GM12878 (cell line): ENCODE results near the gene PEAR1. TPM values are rescaled to one million over a fixed set of nuclear protein-coding genes. Genes with fewer than 3 reads are reported as not detected.

ENCODE experiments used
- ATAC-seq: fragments of 200-7000 bp; cut with Tn5 transposase; 3 replicates; pipeline ENCODE4 v1.9.1; 2020; ENCODE audit warnings: mild to moderate bottlenecking, moderate library complexity
- BruUV-seq: library from RNA; stranded (reverse); fragments of 400-500 nt; replicated peaks from 2 replicates; lab custom pipeline; 2021; lab: Mats Ljungman, UMichigan
- CTCF ChIA-PET: fragments of 300-600 bp; sonication (Branson Sonifier 250); formaldehyde crosslinking; extraction: SDS; loops from one replicate; lab custom pipeline; 2021; ENCODE audit warnings: inconsistent platforms; lab: Yijun Ruan, JAX
- POLR2A ChIA-PET: fragments of 350-600 bp; formaldehyde crosslinking; extraction: SDS; loops from one replicate; lab custom pipeline; 2021; ENCODE audit warnings: inconsistent platforms; lab: Charles Lee
- RAD21 ChIA-PET: fragments of 300-600 bp; sonication (Branson Sonifier 250); formaldehyde crosslinking; loops from one replicate; lab custom pipeline; 2023; ENCODE audit warnings: antibody characterized with exemption; ENCODE audit not compliant: unreplicated experiment; lab: Charles Lee
- SMC1A ChIA-PET: fragments of 300-600 bp; sonication (Branson Sonifier 250); formaldehyde crosslinking; loops from one replicate; lab custom pipeline; 2023; ENCODE audit not compliant: unreplicated experiment, uncharacterized antibody; lab: Charles Lee
- DNase-seq: peaks from one replicate; pipeline ENCODE4 v3.0.0-alpha.2; 2011; ENCODE audit warnings: low read depth, low spot score
- FAIRE-seq: peaks from 3 replicates; lab custom pipeline; 2011; peaks lifted over from hg19 to GRCh38; lab: Jason Lieb, UNC
- H2AFZ ChIP-seq: 2 replicates; pipeline ENCODE4 v1.6.0; 2011; ENCODE audit warnings: low read depth, low read length, control low read depth; ENCODE audit not compliant: control insufficient read depth
- H3K27ac ChIP-seq: 2 replicates; pipeline ENCODE4 v1.5.1; 2011; ENCODE audit warnings: control low read depth; ENCODE audit not compliant: control insufficient read depth, insufficient read depth
- H3K27me3 ChIP-seq, 2 experiments: replicated peaks in 1 of 2; 2 replicates each; pipeline versions ENCODE4 v1.6.0 to v1.6.1; 2011; ENCODE audit warnings: low read length in 1 of 2; ENCODE audit not compliant: control insufficient read depth in 2 of 2, insufficient read depth in 2 of 2
- H3K36me3 ChIP-seq, 2 experiments: 2 replicates each; pipeline ENCODE4 v1.5.1; 2011; ENCODE audit warnings: low read length in 1 of 2; ENCODE audit not compliant: control insufficient read depth in 2 of 2, insufficient read depth in 2 of 2
- H3K4me1 ChIP-seq: 2 replicates; pipeline ENCODE4 v1.6.1; 2011; ENCODE audit warnings: mild to moderate bottlenecking, low read length, moderate library complexity, mixed read lengths; ENCODE audit not compliant: control insufficient read depth, insufficient read depth
- H3K4me2 ChIP-seq: 2 replicates; pipeline ENCODE4 v1.6.0; 2011; ENCODE audit warnings: control low read depth; ENCODE audit not compliant: control insufficient read depth, insufficient read depth
- H3K4me3 ChIP-seq: fragments of 200-600 bp; sonication (generic); 2 replicates; pipeline ENCODE4 v1.5.1; 2016
- H3K79me2 ChIP-seq: 2 replicates; pipeline ENCODE4 v1.6.0; 2011; ENCODE audit warnings: low read length; ENCODE audit not compliant: control insufficient read depth, insufficient read depth
- H3K9ac ChIP-seq: 2 replicates; pipeline ENCODE4 v1.8.0; 2011; ENCODE audit warnings: low read length, control low read depth, mixed read lengths; ENCODE audit not compliant: control insufficient read depth, insufficient read depth
- H3K9me3 ChIP-seq: replicated peaks from 3 replicates; pipeline ENCODE4 v1.5.1; 2011; ENCODE audit warnings: mild to moderate bottlenecking, low read length; ENCODE audit not compliant: control insufficient read depth, insufficient read depth
- H4K20me1 ChIP-seq: 2 replicates; pipeline ENCODE4 v1.6.0; 2011; ENCODE audit not compliant: control insufficient read depth, insufficient read depth
- CHD2 ChIP-seq: IDR thresholded peaks from 2 replicates; pipeline ENCODE4 v1.6.1; 2011; ENCODE audit warnings: low read depth, low read length, improper control_type of control experiment, borderline replicate concordance
- CHD4 ChIP-seq: fragments of 200-600 bp; sonication (generic); IDR thresholded peaks from 2 replicates; pipeline ENCODE4 v1.6.1; 2016; ENCODE audit warnings: mild to moderate bottlenecking
- CREB1 ChIP-seq: IDR thresholded peaks from 2 replicates; pipeline ENCODE4 v1.6.1; 2012; ENCODE audit warnings: low read depth, mild to moderate bottlenecking, inconsistent platforms
- ESRRA ChIP-seq: IDR thresholded peaks from 2 replicates; pipeline ENCODE4 v1.6.1; 2012; ENCODE audit warnings: mild to moderate bottlenecking, low read length, improper control_type of control experiment
- FOXK2 ChIP-seq: fragments of 450-650 bp; IDR thresholded peaks from 2 replicates; pipeline ENCODE4 v1.6.1; 2017; ENCODE audit warnings: mild to moderate bottlenecking, moderate library complexity
- JUND ChIP-seq: IDR thresholded peaks from 2 replicates; pipeline ENCODE4 v1.6.1; 2012; ENCODE audit warnings: low read depth, mild to moderate bottlenecking, low read length, improper control_type of control experiment, moderate library complexity
- POLR2AphosphoS5 ChIP-seq: IDR thresholded peaks from 2 replicates; pipeline ENCODE4 v1.6.1; 2011; ENCODE audit warnings: mild to moderate bottlenecking, low read length, inconsistent platforms
- PRDM15 ChIP-seq: fragments of 450-650 bp; formaldehyde crosslinking; IDR thresholded peaks from 2 replicates; pipeline ENCODE4 v1.4.0; 2020; ENCODE audit warnings: mild to moderate bottlenecking, moderate library complexity
- RAD21 ChIP-seq: IDR thresholded peaks from 2 replicates; pipeline ENCODE4 v1.6.1; 2011; ENCODE audit warnings: mild to moderate bottlenecking, low read depth, low read length, moderate library complexity; ENCODE audit not compliant: insufficient read depth
- RELB ChIP-seq: fragments of 450-650 bp; IDR thresholded peaks from 2 replicates; pipeline ENCODE4 v1.6.1; 2017; ENCODE audit warnings: low read depth, mild to moderate bottlenecking, moderate library complexity
- SMAD5 ChIP-seq: IDR thresholded peaks from 2 replicates; pipeline ENCODE4 v1.6.1; 2016; ENCODE audit warnings: antibody characterized with exemption, low read depth
- SP1 ChIP-seq: IDR thresholded peaks from one replicate; pipeline ENCODE4 v1.6.1; 2011; ENCODE audit warnings: low read depth, low read length
- TARDBP ChIP-seq: IDR thresholded peaks from 2 replicates; pipeline ENCODE4 v1.6.1; 2016; ENCODE audit warnings: borderline replicate concordance
- USF2 ChIP-seq: IDR thresholded peaks from 2 replicates; pipeline ENCODE4 v1.6.1; 2011; ENCODE audit warnings: low read depth, low read length, improper control_type of control experiment, borderline replicate concordance
- WRNIP1 ChIP-seq: IDR thresholded peaks from 2 replicates; pipeline ENCODE4 v1.6.1; 2011; ENCODE audit warnings: low read depth, low read length, improper control_type of control experiment, borderline replicate concordance
- ZNF274 ChIP-seq: IDR thresholded peaks from one replicate; pipeline ENCODE4 v1.8.0; 2011; ENCODE audit not compliant: insufficient read length, insufficient read depth
- WGBS: methylation state at CpG from one replicate; pipeline ENCODE4 v1.1.6; 2016; ENCODE audit warnings: low lambda C conversion rate; ENCODE audit not compliant: insufficient replicate concordance, insufficient coverage; ENCODE audit errors: missing lambda C conversion rate; 5-methylcytosine and 5-hydroxymethylcytosine counted together
- in situ Hi-C: fragments of 300-500 bp; cut with MboI; formaldehyde crosslinking; loops from 9 replicates; pipeline ENCODE4 v1.14.3; 2018; ENCODE audit warnings: mixed read lengths
- intact Hi-C: fragments of 100-400 bp; cut with micrococcal nuclease; formaldehyde crosslinking; loops from one replicate; pipeline ENCODE4 v1.14.2; 2022; ENCODE audit not compliant: unreplicated experiment
- polyA plus RNA-seq, 11 experiments: library from polyadenylated mRNA; depleted of rRNA in 4 of 11; unstranded in 6 of 11; stranded (reverse) in 5 of 11; fragments of >200 nt; fragmentation: Nextera tagmentation in 4 of 11; fragmentation: Illumina TruSeq in 1 of 11; extraction: Ambion mirVana in 4 of 11; extraction: Trizol in 1 of 11; gene quantifications; 1 replicate in 1 of 11; 2 replicates in 10 of 11; pipeline versions ENCODE4 v1.2.1 to v1.2.3, GENCODE V29; 2011 to 2016; ENCODE audit warnings: inconsistent platforms in 2 of 11, missing spikeins in 2 of 11, low read depth in 1 of 11
- total RNA-seq, 4 experiments: library from RNA; depleted of rRNA in 3 of 4; stranded (reverse); fragments of >200 nt in 3 of 4; fragmentation: Illumina TruSeq in 1 of 4; extraction: Trizol in 1 of 4; gene quantifications; 2 replicates each; pipeline versions ENCODE4 v1.2.1 to v1.2.3, GENCODE V29; 2013 to 2021

Gene PEAR1
- total and polyA plus RNA-seq, 10 of the 15 experiments (the other 5 are each of a cell fraction or from before 2014, with no cell fraction given): not detected

GRCh38 chr1:156885314-156885713, 8.2 kb upstream of the PEAR1 start:
- SMC1A ChIA-PET: interaction anchor here (0.9 kb wide), 1 partner anchor 95 kb away, joined by 3 read pairs; no protein-coding TSS in a partner anchor

More at GRCh38 chr1:156885314-156885713, 8.2 kb upstream of the PEAR1 start:
- in situ Hi-C loops (no loop called here), intact Hi-C loops (no loop called here)
- H3K4me2 ChIP-seq: no peak overlapping the region
- no peaks in the 10 kb centered on the region for H3K9me3 ChIP-seq
- H3K79me2 ChIP-seq: no peaks in the 10 kb centered on the region
- ChIA-PET POLR2A (no interaction called here), RAD21 (interaction anchor here (2.6 kb wide), 1 partner anchor 88 kb away, joined by 7 read pairs; no protein-coding TSS in a partner anchor), CTCF (interaction anchor here (0.8 to 1.4 kb wide), 4 partner anchors 46 to 195 kb away, joined by 3 to 8 read pairs (median 6); no protein-coding TSS in a partner anchor)
- H3K27me3 ChIP-seq: peaks cover 0 to 5% of the 10 kb centered on the region in 2 experiments; a peak in 3 of 4 replicates
- H3K27ac ChIP-seq: no peak overlapping the region
- H4K20me1 ChIP-seq: no peaks in the 10 kb centered on the region
- DNase-seq (no peak), ATAC-seq (no peak), FAIRE-seq (no peak)
- no peaks in the 10 kb centered on the region for H3K36me3 ChIP-seq
- BruUV-seq: no TSS peak
- no peak overlapping the region for H3K9ac ChIP-seq
- 4% methylated on average over 1 of the region's 1 CpG for WGBS
- no peak for TF ChIP-seq CHD2
- TF ChIP-seq CREB1: no peak
- no peak for TF ChIP-seq ESRRA
- TF ChIP-seq TARDBP: no peak
- TF ChIP-seq PRDM15: no peak
- TF ChIP-seq JUND: no peak
- no peak for TF ChIP-seq SMAD5
- no peak for TF ChIP-seq ZNF274
- no peak for TF ChIP-seq USF2
- TF ChIP-seq CHD4: no peak
- TF ChIP-seq POLR2AphosphoS5: no peak
- no peak for TF ChIP-seq SP1
- TF ChIP-seq RELB: no peak
- TF ChIP-seq WRNIP1: no peak
- TF ChIP-seq RAD21: no peak
- TF ChIP-seq FOXK2: no peak
- no peak overlapping the region for H2AFZ ChIP-seq
- H3K4me1 ChIP-seq: no peaks in the 10 kb centered on the region
- no peak overlapping the region for H3K4me3 ChIP-seq
